NCI-H2107 treated with DMSO at 0.1 percent for 48 hours (cell line): ENCODE data around the gene APOL2.
"Not testable (repeated sequence)": the region's sequence is repeated elsewhere in the genome, so short reads cannot be mapped to it uniquely, and the experiment has no call there.

Experiments
- DNase-seq: peaks from one replicate; lab custom pipeline; 2025; ENCODE audit not compliant: unreplicated experiment; lab: John Stamatoyannopoulos, UW

The APOL2 gene

GRCh38 chr22:36244522-36245391 is 5.4 kb upstream of the APOL2 start:
- no peak for DNase-seq

- no peak for DNase-seq
Measured at GRCh38 chr22:36243986-36244385, 4.7 kb upstream of the APOL2 start.

DNA sequence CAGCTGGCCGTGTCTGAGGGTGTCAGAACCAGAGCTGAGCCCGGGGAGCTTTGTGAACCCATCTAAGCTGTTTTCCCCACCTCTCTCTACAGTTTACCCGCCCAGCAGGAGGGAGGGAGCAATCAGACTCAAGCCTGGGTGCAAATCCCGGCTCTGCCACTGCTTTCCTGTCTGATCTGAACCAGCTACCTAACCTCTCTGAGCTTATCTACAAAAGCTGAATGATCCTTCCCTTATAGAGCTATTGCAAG is 252 bp downstream of the APOL2 start:
- no peak for DNase-seq

- DNase-seq, result no peak
Measured at GRCh38 chr22:36238373-36239149, 766 bp downstream of the APOL2 start.

- DNase-seq, result peak; percentile 9
Measured at GRCh38 chr22:36237462-36238372, 1.6 kb downstream of the APOL2 start.

DNA sequence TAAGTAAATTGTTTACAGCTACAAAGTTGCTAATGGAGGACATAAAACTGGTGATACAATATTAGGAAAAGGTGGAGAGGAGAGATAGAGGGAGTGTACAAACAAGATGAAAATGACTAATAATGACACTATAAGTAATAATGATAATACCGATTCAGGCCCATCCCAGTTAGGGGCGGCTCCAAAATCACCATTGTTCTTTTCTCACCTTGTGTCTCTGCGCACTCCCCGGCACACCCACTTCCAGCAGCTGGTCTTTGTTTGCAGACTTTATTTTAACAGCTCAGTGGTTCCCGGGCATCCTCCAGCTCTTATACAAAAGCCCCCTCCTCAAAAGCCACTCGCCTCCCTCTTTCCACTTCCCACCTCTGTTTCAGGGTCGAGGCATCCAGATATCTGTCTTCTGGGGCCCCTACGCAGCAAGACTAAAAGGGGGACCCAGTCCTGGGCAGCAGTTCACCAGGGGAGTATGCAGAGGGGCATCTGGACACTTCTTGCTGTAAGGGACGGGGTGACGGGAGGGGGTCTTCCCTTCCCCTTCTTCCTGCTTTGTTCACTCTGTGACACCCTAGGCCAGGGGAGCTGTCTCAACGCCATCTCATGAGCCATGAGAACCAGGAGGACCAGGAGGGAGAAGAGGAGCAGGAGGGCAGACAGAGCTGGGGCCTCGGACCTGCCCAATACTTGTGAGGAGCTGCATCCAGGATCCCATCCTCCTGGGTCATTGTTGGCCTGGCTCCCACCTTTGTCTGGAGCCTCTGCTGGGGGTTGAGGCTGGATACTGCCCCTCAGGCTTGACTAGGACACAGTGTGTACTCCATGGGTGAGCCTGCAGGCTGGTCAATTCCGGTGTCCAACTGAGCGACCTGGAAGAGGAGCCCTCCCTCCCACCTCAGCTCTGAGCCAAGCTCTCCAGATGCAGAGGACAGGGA is 2.7 kb downstream of the APOL2 start:
- DNase-seq, result no peak

DNA sequence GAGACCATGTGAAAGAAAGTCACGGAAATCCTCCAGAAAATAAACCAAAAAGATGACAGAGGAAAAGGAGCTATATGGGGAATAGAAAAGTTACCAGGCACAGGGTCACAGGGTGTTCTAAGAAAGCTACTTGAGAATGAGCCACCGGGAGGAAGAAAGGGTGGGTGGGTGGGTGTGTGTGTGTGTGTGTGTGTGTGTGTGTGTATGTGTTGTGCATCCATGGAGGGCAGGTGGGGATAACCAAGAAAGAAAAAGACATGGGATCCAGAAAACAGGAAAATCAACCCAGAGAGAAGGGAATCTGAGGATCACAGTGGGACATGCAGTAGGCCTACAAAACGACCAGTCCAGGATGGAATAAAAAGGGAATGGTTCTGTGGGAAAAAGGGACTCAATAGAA is 3.7 kb downstream of the APOL2 start:
- DNase-seq, result no peak

GRCh38 chr22:36234919-36235318 is 4.4 kb downstream of the APOL2 start:
- DNase-seq, result no peak

DNA sequence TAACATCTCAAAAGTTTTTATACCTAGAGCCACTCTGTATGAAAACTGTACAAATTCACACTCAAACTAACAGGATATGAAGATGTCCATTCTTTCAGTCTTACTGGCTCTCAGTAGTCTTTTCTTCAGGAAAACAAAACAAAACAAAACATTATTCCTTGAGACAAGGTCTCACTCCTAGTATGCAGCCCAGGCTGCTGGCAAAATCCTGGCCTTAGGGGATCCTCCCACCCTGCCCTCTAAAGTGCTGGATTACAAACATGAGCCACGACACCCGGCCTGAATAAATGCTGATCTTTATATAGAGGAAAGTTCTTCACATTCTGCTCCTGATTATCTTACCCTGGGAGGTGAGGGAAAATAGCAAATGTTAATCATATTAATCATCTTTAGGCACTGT is 5.1 kb downstream of the APOL2 start:
- DNase-seq, result no peak

DNA sequence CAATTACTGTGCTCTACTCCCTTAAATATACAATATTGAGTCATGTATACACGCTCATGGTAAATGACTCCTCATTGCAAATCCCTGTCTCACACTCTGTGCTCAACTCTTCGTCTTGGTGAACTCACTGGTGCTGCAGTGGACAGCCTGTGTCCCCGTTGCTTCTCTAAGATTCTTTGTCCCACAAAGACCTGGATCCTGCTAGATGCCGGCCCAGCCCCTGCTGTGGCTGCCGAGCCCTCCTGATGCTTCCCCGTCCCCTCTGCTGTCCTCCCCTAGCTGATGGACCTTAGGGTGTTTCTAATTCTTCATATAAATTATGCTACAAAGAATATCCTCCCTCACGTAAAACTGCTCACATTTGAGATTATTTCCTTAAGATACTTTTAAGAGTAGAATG is 5.5 kb downstream of the APOL2 start:
- DNase-seq, result no peak

DNA sequence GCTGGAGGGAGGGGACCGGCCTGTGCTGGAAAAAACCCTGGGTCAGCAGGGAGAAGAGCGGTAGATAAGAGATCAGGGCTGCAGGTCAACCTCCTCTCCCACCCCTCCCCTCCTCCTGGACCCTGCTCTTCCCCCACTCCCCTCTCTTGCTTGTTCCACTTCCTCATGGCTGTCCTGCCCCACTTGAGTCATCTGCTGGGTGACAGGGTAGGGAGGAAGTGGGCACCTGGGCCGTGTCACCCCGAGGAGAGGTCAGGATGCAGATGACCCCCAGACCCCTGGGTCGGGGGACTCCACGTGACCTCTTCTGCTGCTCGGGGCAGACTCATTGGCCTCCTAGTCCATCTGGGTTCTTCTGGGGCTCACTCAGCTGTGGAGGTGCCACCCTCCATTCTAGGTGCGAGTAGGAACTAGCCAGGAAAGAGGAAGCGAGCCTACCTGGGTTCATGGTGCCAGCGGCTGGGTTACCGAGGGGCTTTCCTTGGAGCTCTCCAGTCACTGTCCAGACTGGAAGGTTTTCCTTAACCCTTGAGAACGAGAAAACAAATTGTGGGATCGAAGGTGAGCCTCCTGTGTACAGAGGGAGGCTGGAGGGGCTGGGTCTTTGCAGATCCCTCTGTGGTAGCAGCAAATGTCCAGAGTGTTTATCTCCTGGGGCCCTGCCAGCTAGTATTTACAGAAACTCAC is 6.5 kb downstream of the APOL2 start:
- no peak for DNase-seq

GRCh38 chr22:36231051-36231450 is 8.3 kb downstream of the APOL2 start:
- not testable (repeated sequence) for DNase-seq

DNA sequence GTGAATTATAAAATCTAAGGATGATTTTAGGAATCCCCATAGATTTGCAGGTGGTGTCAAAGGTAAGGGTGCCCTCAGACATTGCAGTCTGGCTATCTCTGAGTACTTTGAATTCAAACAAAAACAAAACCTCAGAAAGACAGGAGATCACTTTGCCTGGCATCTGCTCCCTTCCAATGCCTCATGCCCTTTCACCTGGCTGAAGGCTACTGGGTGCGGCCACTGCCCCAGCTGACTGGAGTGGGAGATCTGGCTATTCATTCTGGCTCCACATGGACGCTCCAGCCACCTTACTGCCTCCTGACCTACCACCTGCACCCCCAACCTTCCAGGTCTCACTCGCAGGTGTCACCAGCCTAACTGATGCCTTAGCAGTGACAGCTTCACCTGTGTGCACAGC is 9.7 kb downstream of the APOL2 start:
- DNase-seq, result not testable (repeated sequence)

GRCh38 chr22:36228944-36229343 is 10.4 kb downstream of the APOL2 start:
- DNase-seq, result no peak

DNA sequence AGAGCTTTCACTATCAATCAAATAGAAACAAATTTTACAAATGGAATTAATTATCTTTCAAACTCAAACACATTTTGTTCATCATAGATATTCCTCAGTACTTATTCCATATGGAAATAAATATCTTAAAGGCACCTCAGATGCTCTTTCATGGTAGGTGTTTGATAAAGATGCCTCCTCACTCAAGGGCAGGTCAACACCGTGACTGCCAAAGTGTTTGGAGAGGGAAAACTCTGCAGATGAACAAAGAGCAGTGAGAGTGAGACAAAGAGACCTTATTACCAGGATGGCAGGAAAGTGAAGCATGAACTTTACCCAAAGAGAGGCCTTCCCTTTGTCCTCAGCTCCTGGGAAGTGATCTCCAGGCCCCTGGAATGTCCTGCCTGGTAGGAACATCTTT is 11.0 kb downstream of the APOL2 start:
- DNase-seq, result not testable (repeated sequence)

GRCh38 chr22:36227806-36228205 is 11.5 kb downstream of the APOL2 start:
- no peak for DNase-seq

- no peak for DNase-seq
Measured at GRCh38 chr22:36227396-36227795, 11.9 kb downstream of the APOL2 start.

GRCh38 chr22:36226189-36226588 is 13.1 kb downstream of the APOL2 start:
- no peak for DNase-seq

DNA sequence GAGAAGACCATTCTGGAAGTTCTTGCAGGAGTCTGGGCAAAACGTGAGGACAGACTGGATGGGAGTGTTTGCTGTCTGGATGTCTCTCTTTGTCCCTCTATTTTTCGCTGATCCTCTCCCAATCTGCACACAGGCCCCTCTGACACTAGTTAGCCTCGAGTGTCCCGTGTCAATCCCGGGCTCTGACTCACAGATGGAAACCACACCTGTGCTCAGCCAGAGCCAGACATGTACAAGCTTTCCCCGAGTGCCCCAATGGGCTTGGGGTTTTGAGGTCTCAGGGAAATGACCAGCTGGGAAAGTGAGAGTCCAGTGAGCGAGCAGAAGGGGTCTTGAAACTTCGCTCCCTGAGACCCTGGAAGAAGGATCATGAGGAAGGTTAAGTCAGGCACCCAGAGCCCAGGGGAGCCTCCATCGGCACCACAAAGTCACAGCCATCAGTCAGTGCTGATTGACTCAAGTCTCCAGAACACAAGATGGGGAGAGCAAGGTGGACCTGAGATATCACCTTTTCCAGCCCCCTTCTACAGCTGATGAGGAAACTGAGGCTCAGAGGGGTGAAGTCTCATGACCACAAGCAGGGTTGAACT is 13.9 kb downstream of the APOL2 start:
- no peak for DNase-seq
